ENCODE results near the gene LIX1. TPM values are rescaled to one million over a fixed set of nuclear protein-coding genes. Genes with fewer than 3 reads are reported as not detected.

LIX1 gene
- total RNA-seq, 1 donor = not detected

- TF ChIP-seq CTCF (IDR thresholded peaks at IDR 0.05; ENCODE audit: insufficient read depth, low read length) = no peak
Measured at GRCh38 chr5:97163790-97164285, 21.4 kb upstream of the LIX1 start.

DNA sequence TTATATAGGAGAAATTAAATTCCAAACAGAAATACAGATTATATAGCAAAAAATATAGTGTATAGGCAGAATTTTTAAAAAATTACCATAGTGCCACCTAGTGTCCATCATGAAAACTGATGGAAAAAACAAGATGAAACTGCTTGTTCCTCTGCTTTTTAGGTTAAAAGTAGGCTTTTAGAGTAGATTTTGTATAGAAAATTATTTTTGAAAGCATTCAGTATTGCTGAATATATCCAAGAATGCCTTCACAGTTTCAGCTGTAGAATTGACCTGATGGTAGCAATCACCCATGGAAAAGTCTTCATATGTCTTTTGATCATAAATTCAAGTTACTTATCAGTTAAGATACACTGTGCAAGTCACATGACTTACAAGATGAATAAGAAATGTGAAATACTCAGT, 21.0 kb upstream of the LIX1 start:
- no peak overlapping the region for H3K4me3 ChIP-seq (ENCODE audit: low read depth, low read length)
- TF ChIP-seq CTCF (IDR thresholded peaks at IDR 0.05; ENCODE audit: insufficient read depth, low read length) = peak; percentile 53
- DNase-seq (ENCODE audit: low read depth) = peak; percentile 47

More at GRCh38 chr5:97163790-97164285, 21.4 kb upstream of the LIX1 start:
- H3K4me3 ChIP-seq (ENCODE audit: low read depth, low read length) = no peak overlapping the region
- no peak for DNase-seq (ENCODE audit: low read depth)

- DNase-seq (ENCODE audit: low read depth) = peak; percentile 91
- no peak overlapping the region for H3K4me3 ChIP-seq (ENCODE audit: low read depth, low read length)
- TF ChIP-seq CTCF (IDR thresholded peaks at IDR 0.05; ENCODE audit: insufficient read depth, low read length) = peak; percentile 87
Measured at GRCh38 chr5:97162045-97162444, 19.6 kb upstream of the LIX1 start.

DNA sequence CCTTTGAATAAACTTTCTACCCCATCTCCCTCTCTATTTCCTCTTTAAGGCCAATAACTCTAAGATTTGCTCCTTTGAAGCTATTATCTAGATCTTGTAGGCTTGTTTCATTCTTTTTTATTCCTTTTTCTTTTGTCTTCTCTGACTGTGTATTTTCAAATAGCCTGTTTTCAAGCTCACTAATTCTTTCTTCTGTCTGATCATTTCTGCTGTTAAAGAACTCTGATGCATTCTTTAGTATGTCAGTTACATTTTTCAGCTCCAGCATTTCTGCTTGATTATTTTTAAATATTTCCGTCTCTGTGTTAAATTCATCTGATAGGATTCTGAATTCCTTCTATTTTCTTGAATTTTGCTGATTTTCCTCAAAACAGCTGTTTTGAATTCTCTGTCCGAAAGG, 15.3 kb upstream of the LIX1 start:
- no peak for DNase-seq (ENCODE audit: low read depth)
- H3K4me3 ChIP-seq (ENCODE audit: low read depth, low read length) = no peak overlapping the region
- no peak for TF ChIP-seq CTCF (IDR thresholded peaks at IDR 0.05; ENCODE audit: insufficient read depth, low read length)

- DNase-seq (ENCODE audit: low read depth) = no peak
- TF ChIP-seq CTCF (IDR thresholded peaks at IDR 0.05; ENCODE audit: insufficient read depth, low read length) = no peak
- no peak overlapping the region for H3K4me3 ChIP-seq (ENCODE audit: low read depth, low read length)
Measured at GRCh38 chr5:97151370-97151769, 9.0 kb upstream of the LIX1 start.

- no peak for TF ChIP-seq CTCF (IDR thresholded peaks at IDR 0.05; ENCODE audit: insufficient read depth, low read length)
- no peak for DNase-seq (ENCODE audit: low read depth)
- H3K4me3 ChIP-seq (ENCODE audit: low read depth, low read length) = no peak overlapping the region
Measured at GRCh38 chr5:97150401-97150800, 8.0 kb upstream of the LIX1 start.

GRCh38 chr5:97149709-97150108, 7.3 kb upstream of the LIX1 start:
- no peak overlapping the region for H3K4me3 ChIP-seq (ENCODE audit: low read depth, low read length)
- TF ChIP-seq CTCF (IDR thresholded peaks at IDR 0.05; ENCODE audit: insufficient read depth, low read length) = no peak

More at GRCh38 chr5:97149709-97150108, 7.3 kb upstream of the LIX1 start:
- no peak for DNase-seq (ENCODE audit: low read depth)

Data from fibroblast of the aortic adventitia (primary cell).